GM19239 (cell line): ENCODE data around the gene BRSK2.
"Not testable (repeated sequence)": the region's sequence is repeated elsewhere in the genome, so short reads cannot be mapped to it uniquely, and the experiment has no call there.

Source experiments
- DNase-seq: peaks from one replicate; pipeline ENCODE4 v3.0.0; 2011; ENCODE audit warnings: low spot score; ENCODE audit not compliant: insufficient read length
- FAIRE-seq: peaks from 2 replicates; lab custom pipeline; 2011; peaks lifted over from hg19 to GRCh38; lab: Jason Lieb, UNC

Gene BRSK2

DNA sequence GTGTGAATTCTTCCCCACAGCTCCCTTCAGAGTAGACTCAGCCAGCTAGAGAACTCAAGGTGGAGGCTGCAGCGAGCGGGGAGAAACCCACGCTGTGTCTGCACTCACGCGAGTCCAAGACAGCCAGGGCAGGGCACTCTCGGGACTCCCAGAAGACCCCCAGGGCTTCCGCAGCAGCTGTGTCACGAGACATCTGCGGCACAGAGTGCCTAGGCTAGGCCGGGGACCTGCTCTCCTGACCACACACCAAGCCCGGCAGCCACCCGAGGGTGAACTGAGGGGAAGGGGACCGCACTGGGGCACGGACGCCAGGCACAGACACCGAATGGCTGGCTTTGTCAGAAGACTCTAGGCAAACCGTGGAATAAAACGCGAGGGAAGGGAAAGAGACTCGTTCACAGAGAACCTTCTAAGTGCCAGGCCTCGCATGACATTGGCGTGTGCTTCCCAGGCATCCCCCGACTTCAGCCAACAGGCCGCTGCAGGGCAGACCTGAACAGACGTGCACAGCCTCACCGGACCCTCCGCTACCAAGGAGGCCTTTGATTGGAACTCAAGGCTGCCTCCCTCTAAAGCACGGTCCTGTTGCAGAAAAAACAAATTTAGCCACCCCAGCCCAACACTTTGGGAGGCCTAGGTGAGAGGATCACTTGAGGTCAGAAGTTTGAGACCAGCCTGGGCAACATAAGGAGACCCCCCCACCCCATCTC is 115.0 kb downstream of the BRSK2 start:
- FAIRE-seq (no peak), DNase-seq (no peak)

DNA sequence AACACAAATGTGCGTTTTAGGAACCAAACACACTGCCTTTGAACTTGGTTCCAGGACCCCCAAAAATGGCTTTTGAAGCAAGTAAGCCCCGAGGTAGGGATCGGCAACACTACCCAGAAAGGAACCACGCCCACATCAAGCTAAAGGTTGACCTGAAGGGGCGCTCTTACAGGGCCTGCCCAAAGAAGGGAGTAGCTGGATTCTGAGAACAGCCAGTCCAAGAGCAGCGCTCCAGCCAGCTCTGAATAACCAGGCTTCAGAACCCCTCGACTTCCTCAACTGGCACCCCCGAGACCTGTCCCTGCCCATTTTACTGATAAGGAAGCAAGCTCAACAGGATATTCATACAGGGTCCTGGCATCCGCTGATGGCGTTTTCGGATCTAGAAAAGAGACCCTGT is 115.7 kb downstream of the BRSK2 start:
- FAIRE-seq = no peak
- DNase-seq = no peak

DNA sequence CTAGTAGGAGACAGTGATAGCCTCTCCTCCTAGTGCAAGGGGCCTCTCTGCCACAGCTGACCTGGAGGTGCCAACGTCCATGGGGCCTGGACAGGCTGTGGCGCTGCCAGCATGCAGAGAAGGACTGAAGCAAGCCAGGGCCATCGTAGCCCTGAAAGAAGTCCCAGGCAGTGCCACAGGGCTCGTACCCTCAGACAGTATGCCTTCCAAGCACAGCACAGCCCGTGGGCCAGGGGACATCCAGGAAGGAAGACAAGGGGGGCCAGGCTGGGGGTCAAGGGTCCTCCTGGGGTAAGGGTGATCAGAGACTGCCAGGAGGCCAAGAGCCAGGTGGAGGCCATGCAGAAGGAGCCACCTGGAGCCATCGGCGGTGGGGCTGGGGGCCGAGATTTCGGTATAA is 117.2 kb downstream of the BRSK2 start:
- FAIRE-seq (no peak), DNase-seq (no peak)

DNA sequence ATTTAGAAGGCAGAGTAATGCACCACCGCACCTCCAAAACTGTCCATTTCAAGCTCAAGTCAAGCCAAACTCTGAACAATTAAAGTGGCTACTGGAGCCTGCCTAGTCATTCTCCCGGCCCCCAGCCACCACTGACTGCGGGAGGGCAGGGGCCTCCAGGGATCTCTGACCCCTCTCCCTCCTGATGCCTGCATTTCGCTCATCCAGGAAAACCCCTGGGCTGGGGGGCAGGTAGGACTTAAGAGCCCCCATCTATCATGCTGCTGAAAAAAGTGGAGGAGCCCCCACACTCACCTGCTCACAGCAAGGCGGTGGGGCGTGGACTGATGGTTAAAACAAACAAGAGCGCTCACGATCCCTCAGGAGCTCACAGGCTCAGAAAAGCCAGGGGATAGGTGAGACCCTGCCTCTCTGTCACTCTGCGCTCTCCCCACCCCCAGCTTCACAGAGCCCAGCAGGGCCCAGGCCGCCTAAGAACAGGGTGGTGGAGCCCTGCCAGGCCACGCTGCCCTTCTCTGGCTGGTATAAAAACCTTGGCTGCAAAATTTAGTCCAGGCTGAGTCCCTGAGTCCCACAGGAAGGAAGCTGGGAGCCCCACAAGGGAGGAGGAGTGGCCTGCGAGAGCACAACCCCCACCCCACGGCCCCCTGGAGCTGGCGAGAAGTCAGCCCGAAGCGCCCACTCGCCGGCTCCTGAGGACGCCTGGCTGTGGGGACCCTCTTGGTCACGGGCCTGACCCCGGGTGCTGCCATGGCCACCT is 117.8 kb downstream of the BRSK2 start:
- FAIRE-seq (no peak), DNase-seq (no peak)

DNA sequence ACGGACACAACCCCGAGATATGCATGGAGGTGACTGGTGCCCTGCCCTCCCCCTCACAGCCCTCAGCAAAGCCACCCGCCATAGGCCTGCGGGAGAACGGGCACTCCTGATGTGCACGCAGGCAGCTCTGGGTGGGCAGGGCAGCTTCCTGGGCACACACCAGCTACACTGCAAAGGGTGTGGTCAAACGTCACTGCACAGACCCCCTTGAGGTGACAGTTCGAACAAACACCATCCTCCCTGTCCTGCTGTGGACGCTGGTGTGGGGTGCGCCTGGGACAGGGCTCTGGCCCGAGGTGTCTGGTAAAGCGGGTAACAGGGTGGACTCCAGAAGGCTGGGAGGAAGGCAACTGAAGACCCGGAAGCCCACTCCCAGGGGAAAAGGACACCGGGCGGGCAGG is 118.8 kb downstream of the BRSK2 start:
- no peak for DNase-seq
- no peak for FAIRE-seq

DNA sequence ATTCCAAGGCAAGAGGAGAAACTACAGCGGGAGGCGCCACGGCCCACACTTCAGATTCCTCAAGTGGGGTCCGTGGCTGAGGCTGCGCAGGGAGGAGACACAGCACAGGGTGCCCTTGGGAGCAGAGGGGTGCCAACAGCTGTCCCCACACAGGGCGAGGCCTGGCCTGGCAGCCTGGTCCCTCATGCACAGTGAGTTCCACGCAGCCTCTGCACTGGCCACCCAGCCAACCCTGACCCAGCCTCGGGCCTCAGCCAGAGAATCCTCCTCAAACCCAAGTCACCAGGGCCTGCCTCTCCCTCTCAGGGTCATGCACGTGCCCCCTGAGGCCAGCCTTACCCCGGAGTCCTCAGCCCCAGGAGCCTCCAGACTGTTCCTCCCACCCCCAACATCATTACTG is 119.3 kb downstream of the BRSK2 start:
- FAIRE-seq (no peak), DNase-seq (no peak)

DNA sequence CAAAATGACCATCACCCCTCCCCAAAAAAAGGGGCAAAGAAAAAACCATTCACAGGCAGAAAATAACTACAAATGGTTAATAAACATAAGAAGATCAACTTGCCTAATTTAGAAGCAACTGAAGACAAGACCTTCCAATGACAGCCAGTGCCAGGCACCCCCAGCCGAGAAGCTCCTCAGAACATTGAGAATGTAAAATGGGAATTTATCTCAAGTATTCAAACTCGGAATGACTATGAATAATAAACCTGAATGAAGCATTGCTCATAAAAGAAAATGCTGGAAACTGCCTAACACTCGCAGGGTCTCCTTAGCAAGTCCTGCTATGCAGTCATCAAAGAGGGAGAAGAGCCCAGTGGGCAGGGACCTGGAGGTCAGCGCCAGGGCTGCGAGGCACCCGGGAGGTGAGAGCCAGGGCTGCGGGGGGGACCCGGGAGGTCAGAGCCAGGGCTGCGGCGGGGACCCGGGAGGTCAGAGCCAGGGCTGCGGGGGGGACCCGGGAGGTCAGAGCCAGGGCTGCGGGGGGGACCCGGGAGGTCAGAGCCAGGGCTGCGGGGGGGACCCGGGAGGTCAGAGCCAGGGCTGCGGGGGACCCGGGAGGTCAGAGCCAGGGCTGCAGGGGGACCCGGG is 120.0 kb downstream of the BRSK2 start:
- DNase-seq (no peak), FAIRE-seq (no peak)

DNA sequence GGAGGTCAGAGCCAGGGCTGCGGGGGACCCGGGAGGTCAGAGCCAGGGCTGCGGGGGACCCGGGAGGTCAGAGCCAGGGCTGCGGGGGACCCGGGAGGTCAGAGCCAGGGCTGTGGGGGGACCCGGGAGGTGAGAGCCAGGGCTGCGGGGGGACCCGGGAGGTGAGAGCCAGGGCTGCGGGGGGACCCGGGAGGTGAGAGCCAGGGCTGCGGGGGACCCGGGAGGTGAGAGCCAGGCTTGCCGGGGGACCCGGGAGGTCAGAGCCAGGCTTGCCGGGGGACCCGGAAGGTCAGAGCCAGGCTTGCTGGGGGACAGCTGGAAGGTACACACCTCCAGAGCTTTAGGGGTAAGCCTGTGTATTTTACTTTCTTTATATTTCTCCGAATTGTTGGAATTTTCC is 120.6 kb downstream of the BRSK2 start:
- not testable (repeated sequence) for DNase-seq, FAIRE-seq

DNA sequence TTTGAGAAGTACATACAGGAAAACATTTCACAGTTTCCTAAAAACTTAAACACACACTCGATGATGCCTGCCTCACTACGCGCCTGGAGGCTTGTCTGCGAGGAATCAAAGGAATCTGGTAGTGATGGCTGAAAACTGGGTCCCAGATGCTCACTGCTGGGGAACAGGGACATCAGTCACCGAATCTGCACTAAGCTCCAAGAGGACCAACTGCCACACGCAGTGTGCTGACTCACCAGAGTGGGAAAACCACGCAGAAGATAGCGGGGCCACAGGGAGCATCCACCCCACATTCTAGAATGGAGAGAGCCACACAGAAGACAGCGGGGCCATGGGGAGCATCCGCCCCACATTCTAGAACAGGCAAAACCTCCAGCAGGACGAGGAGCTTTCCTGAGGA is 121.2 kb downstream of the BRSK2 start:
- DNase-seq (no peak), FAIRE-seq (no peak)

DNA sequence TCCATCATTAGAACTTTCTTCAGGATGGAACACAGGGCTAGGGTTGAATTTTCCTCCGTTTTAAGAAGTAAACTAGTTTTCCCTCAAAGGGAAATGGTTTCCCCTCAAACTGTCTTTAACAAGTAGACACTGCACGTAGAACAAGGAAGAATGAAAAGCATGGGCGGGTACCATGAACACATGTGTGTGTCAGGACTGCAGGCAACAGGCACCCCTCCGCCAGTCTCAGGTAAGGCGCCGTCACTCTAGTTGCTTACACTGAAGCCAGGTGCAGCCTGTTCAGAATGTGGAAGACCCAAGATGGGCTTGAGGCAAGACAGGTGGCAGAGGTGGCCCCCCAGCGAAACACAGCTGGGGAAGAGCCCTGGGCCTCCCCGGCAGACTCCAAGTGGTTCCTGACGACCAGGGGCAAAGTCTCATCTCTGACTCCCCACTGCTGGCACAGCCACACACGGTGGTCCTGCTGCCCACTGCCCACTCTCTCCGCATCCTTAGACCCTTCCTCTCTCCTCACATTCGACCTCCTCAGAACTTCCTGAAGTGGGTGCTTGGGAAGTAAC is 122.3 kb downstream of the BRSK2 start:
- DNase-seq (no peak), FAIRE-seq (no peak)
